HUES48 (cell line): Measurements from ENCODE around the gene PAXX.

Source experiments
- H3K27ac ChIP-seq: one replicate; pipeline ENCODE4 v1.7.0; 2013; ENCODE audit warnings: low read depth, low read length, inconsistent platforms
- H3K27me3 ChIP-seq: 2 replicates; pipeline ENCODE4 v1.6.1; 2013; ENCODE audit warnings: mild to moderate bottlenecking, low read length; ENCODE audit not compliant: control insufficient read depth, insufficient read depth
- H3K36me3 ChIP-seq: 2 replicates; pipeline ENCODE4 v1.6.1; 2013; ENCODE audit warnings: low read length; ENCODE audit not compliant: control insufficient read depth, insufficient read depth
- H3K4me1 ChIP-seq: 2 replicates; pipeline ENCODE4 v1.6.1; 2013; ENCODE audit warnings: mild to moderate bottlenecking, low read length; ENCODE audit not compliant: control insufficient read depth, insufficient read depth
- H3K4me3 ChIP-seq: 2 replicates; pipeline ENCODE4 v1.5.1; 2013; ENCODE audit warnings: mild to moderate bottlenecking, low read depth, low read length
- H3K9ac ChIP-seq: 2 replicates; pipeline ENCODE4 v1.6.1; 2013; ENCODE audit warnings: mild to moderate bottlenecking, low read depth, low read length, moderate library complexity
- H3K9me3 ChIP-seq: 2 replicates; pipeline ENCODE4 v1.6.1; 2013; ENCODE audit warnings: low read length; ENCODE audit not compliant: control insufficient read depth, insufficient read depth

PAXX gene

GRCh38 chr9:136947955-136948510, 44.2 kb upstream of the PAXX start:
- no peaks in the 10 kb centered on the region for H3K36me3 ChIP-seq
- H3K9me3 ChIP-seq: no peaks in the 10 kb centered on the region
- H3K9ac ChIP-seq: no peak overlapping the region
- H3K4me1 ChIP-seq: peaks cover 12% of the 10 kb centered on the region
- H3K4me3 ChIP-seq: no peak overlapping the region
- H3K27me3 ChIP-seq: no peaks in the 10 kb centered on the region
- no peak overlapping the region for H3K27ac ChIP-seq

GRCh38 chr9:136949239-136949816, 42.9 kb upstream of the PAXX start:
- peak overlapping the region; percentile 44; the same call in 1 of the 2 replicates for H3K9ac ChIP-seq
- no peaks in the 10 kb centered on the region for H3K9me3 ChIP-seq
- no peaks in the 10 kb centered on the region for H3K27me3 ChIP-seq
- no peaks in the 10 kb centered on the region for H3K36me3 ChIP-seq
- peak overlapping the region; percentile 62 for H3K4me3 ChIP-seq
- H3K4me1 ChIP-seq: peaks cover 12% of the 10 kb centered on the region
- peak overlapping the region; percentile 47 for H3K27ac ChIP-seq

GRCh38 chr9:136949817-136950655, 42.2 kb upstream of the PAXX start:
- H3K27me3 ChIP-seq: no peaks in the 10 kb centered on the region
- no peaks in the 10 kb centered on the region for H3K36me3 ChIP-seq
- H3K9ac ChIP-seq: peak overlapping the region; percentile 58
- H3K4me1 ChIP-seq: peaks cover 12% of the 10 kb centered on the region
- H3K9me3 ChIP-seq: no peaks in the 10 kb centered on the region
- H3K4me3 ChIP-seq: peak overlapping the region; percentile 62
- H3K27ac ChIP-seq: peak overlapping the region; percentile 70

- Histone ChIP-seq H3K27me3 (no peaks in the 10 kb centered on the region), H3K4me1 (peaks cover 12% of the 10 kb centered on the region), H3K9ac (peak overlapping the region; percentile 58), H3K9me3 (no peaks in the 10 kb centered on the region), H3K36me3 (no peaks in the 10 kb centered on the region), H3K4me3 (peak overlapping the region; percentile 62), H3K27ac (peak overlapping the region; percentile 70)
These were observed 41.5 kb upstream of the PAXX start for GRCh38 chr9:136950656-136951276.

GRCh38 chr9:136951541-136952320, 40.5 kb upstream of the PAXX start, which contains the start of gene LCN12:
Gene LCN12 (plus strand): TSS chr9:136952273. CDS start chr9:136952328, 55 bp downstream.
- no peak within 1 kb of the TSS for H3K27ac ChIP-seq
- no peaks in the 10 kb centered on the region for H3K36me3 ChIP-seq
- H3K9ac ChIP-seq: no peak within 1 kb of the TSS
- peaks cover 12% of the 10 kb centered on the region for H3K4me1 ChIP-seq
- no peak within 1 kb of the TSS for H3K4me3 ChIP-seq
- no peaks in the 10 kb centered on the region for H3K27me3 ChIP-seq
- H3K9me3 ChIP-seq: no peaks in the 10 kb centered on the region

GRCh38 chr9:136952321-136952850, 39.8 kb upstream of the PAXX start:
- Histone ChIP-seq H3K9me3 (no peaks in the 10 kb centered on the region), H3K36me3 (no peaks in the 10 kb centered on the region), H3K27me3 (no peaks in the 10 kb centered on the region), H3K9ac (no peak overlapping the region), H3K4me3 (no peak overlapping the region), H3K4me1 (peaks cover 12% of the 10 kb centered on the region), H3K27ac (no peak overlapping the region)

GRCh38 chr9:136952876-136953770, 39.1 kb upstream of the PAXX start:
- no peaks in the 10 kb centered on the region for H3K36me3 ChIP-seq
- no peaks in the 10 kb centered on the region for H3K9me3 ChIP-seq
- H3K9ac ChIP-seq: no peak overlapping the region
- peaks cover 7% of the 10 kb centered on the region for H3K4me1 ChIP-seq
- H3K27ac ChIP-seq: no peak overlapping the region
- no peaks in the 10 kb centered on the region for H3K27me3 ChIP-seq
- H3K4me3 ChIP-seq: no peak overlapping the region

GRCh38 chr9:136953771-136954269, 38.4 kb upstream of the PAXX start:
- peaks cover 7% of the 10 kb centered on the region for H3K4me1 ChIP-seq
- no peaks in the 10 kb centered on the region for H3K27me3 ChIP-seq
- no peaks in the 10 kb centered on the region for H3K36me3 ChIP-seq

GRCh38 chr9:136954270-136955083, 37.7 kb upstream of the PAXX start:
- Histone ChIP-seq H3K4me1 (peaks cover 7% of the 10 kb centered on the region), H3K9me3 (no peaks in the 10 kb centered on the region), H3K9ac (no peak overlapping the region), H3K4me3 (no peak overlapping the region), H3K27ac (no peak overlapping the region), H3K36me3 (no peaks in the 10 kb centered on the region), H3K27me3 (no peaks in the 10 kb centered on the region)

More at GRCh38 chr9:136953771-136954269, 38.4 kb upstream of the PAXX start:
- Histone ChIP-seq H3K27ac (no peak overlapping the region), H3K9me3 (no peaks in the 10 kb centered on the region), H3K4me3 (no peak overlapping the region), H3K9ac (no peak overlapping the region)
